Testis (tissue), 2 donors: ENCODE data around the gene ITGB5.

Experiments
- POLR2A ChIP-seq: fragments of 450-650 bp; IDR thresholded peaks from one replicate; pipeline ENCODE4 v1.6.1; 2017; ENCODE audit warnings: antibody characterized with exemption, mild to moderate bottlenecking, moderate library complexity
- TF ChIP-seq, protein P1 (sequence below), 3 experiments: fragments of 450-650 bp in 2 of 3; fragments of 200-600 bp in 1 of 3; sonication (generic) in 1 of 3; IDR thresholded peaks; one replicate each; pipeline ENCODE4 v1.5.1; 2016 to 2019; ENCODE audit warnings: antibody characterized with exemption in 3 of 3, mild to moderate bottlenecking in 2 of 3, moderate library complexity in 1 of 3

DNA sequence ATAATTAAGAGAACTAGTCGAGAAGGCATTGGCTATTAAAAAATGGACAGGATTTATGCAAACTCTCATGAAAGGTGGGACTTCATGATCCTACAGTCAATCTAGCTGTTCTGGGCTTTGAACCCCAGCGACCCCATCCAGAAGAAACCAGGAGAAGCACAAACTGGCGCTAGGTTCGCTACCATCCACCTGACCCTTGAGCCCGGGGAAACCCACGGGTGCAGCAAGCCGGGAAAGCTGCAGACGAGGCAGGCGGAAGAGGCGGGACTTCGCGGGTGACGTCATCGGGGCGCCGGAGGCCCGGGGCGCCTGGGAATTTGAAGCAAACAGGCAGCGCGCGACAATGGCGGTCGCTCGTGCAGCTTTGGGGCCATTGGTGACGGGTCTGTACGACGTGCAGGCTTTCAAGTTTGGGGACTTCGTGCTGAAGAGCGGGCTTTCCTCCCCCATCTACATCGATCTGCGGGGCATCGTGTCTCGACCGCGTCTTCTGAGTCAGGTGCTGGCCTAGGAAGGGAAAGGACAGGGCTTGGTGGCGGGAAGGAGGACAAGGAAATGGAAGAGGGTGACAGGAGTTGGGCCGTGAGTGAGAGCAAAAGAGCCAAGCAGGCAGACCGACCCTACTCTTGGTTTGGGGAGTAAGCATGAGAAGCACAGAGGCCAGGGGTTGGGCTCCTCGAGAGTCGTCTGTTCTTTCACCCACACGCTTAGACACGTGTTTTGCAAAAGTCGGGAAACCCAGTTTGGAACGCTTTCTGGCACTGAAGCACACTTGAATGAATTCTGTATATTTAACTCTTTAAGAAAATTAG lies 156.8 kb downstream of the ITGB5 start, which contains the start of gene UMPS:
- TF ChIP-seq, protein P1, sequence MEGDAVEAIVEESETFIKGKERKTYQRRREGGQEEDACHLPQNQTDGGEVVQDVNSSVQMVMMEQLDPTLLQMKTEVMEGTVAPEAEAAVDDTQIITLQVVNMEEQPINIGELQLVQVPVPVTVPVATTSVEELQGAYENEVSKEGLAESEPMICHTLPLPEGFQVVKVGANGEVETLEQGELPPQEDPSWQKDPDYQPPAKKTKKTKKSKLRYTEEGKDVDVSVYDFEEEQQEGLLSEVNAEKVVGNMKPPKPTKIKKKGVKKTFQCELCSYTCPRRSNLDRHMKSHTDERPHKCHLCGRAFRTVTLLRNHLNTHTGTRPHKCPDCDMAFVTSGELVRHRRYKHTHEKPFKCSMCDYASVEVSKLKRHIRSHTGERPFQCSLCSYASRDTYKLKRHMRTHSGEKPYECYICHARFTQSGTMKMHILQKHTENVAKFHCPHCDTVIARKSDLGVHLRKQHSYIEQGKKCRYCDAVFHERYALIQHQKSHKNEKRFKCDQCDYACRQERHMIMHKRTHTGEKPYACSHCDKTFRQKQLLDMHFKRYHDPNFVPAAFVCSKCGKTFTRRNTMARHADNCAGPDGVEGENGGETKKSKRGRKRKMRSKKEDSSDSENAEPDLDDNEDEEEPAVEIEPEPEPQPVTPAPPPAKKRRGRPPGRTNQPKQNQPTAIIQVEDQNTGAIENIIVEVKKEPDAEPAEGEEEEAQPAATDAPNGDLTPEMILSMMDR (IDR thresholded peaks at IDR 0.05), result no peak
- TF ChIP-seq POLR2A, result no peak
